IPS-18c (cell line): ENCODE measurements around the gene SLC35G4.
"Not testable (repeated sequence)": the region's sequence is repeated elsewhere in the genome, so short reads cannot be mapped to it uniquely, and the experiment has no call there.

Experiments
- H3K4me3 ChIP-seq: 2 replicates; pipeline ENCODE4 v1.7.0; 2013; ENCODE audit warnings: low read depth, mild to moderate bottlenecking, low read length, moderate library complexity; ENCODE audit not compliant: insufficient read depth
- H3K9me3 ChIP-seq: one replicate; pipeline ENCODE4 v1.6.1; 2013; ENCODE audit warnings: mild to moderate bottlenecking, low read length, moderate library complexity; ENCODE audit not compliant: control insufficient read depth, insufficient read depth

SLC35G4 gene

GRCh38 chr18:11609488-11609887 lies at the start of gene SLC35G4:
TSS of gene SLC35G4 (plus strand) at chr18:11609596. CDS start at chr18:11609596, 0 bp downstream.
- H3K4me3 ChIP-seq, result not testable (repeated sequence)
- H3K9me3 ChIP-seq, result peaks cover 11% of the 10 kb centered on the region

DNA sequence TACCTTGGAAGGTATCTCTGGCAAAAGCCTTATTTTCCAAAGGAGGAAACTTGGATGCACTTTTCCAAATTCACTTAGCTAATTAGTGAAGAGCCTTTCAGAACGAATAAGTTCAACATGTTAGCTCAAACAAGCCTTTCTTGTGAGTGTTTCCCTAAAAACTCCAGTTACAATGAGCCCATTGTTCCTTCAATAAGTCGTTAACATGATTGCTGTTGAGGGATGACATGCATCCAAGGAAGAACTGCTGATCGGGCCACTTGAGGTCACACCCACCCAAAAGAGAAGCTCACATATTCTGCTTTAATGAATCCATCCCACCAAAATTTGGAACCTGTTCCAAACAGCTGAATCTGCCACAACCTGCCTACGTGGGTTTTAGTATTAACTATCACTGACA lies 48.1 kb upstream of the SLC35G4 start:
- Histone ChIP-seq H3K4me3 (no peak overlapping the region), H3K9me3 (no peaks in the 10 kb centered on the region)

- H3K9me3 ChIP-seq, result no peaks in the 10 kb centered on the region
- no peak overlapping the region for H3K4me3 ChIP-seq
Measured at GRCh38 chr18:11565716-11566115, 43.7 kb upstream of the SLC35G4 start.

- Histone ChIP-seq H3K9me3 (no peaks in the 10 kb centered on the region), H3K4me3 (no peak overlapping the region)
Measured at GRCh38 chr18:11566236-11566965, 43.0 kb upstream of the SLC35G4 start.

- H3K4me3 ChIP-seq, result no peak overlapping the region
- H3K9me3 ChIP-seq, result no peaks in the 10 kb centered on the region
Measured at GRCh38 chr18:11567396-11567795, 42.0 kb upstream of the SLC35G4 start.

DNA sequence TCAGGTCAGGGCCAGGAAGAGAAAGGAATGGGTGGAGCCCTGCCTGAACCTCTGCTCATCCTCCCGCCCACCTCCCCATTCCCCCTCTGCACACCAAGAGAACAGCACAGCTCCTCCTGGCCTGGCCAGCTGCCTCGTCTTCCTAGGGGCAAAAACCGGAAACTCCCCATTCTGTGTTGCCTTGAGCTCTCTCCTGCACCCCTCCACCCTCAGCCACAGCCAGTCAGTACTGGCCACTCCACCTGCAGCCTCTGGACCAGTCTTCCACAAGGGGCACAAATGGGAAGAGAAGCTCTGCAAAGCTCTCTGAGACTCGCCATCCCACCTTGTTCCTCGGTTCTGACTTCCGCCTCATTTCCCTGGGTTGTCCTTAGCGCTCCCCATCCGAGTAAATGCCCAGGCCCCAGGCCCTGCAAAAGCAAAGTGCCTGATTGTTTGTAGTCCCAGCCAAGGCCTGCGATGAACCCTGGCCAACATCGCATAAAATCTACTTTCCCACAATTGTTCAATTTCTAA lies 39.3 kb upstream of the SLC35G4 start:
- H3K4me3 ChIP-seq, result no peak overlapping the region
- no peaks in the 10 kb centered on the region for H3K9me3 ChIP-seq

DNA sequence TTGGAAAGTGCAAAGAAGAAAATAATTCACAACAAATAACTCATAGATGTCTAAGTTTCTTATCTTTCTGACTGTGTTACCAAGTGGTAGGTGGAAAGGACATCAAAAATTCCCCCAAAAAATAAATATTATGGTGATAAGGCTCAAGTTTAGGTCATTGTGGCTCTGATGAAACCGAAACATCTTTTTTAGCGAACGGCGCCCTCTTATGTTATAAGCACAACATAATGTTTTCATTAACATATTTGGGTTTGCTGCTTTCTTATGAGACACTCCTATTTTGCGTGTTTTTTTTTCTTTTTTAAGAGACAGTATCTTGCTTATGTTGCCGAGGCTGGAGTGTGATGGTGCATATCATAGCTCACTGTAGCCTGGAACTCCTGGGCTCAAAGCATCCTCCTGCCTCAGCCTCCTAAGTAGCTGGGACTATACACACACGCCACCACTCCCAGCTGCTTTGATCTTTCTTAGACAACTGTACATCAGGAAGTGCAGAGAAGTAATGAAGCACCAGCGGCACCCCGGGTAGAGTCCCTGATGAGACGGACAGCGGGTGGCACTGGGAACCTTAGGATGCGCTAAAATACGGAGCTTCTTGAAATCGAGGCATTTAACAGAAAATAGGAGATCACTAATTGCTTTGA lies 38.5 kb upstream of the SLC35G4 start:
- H3K9me3 ChIP-seq, result no peaks in the 10 kb centered on the region
- no peak overlapping the region for H3K4me3 ChIP-seq

DNA sequence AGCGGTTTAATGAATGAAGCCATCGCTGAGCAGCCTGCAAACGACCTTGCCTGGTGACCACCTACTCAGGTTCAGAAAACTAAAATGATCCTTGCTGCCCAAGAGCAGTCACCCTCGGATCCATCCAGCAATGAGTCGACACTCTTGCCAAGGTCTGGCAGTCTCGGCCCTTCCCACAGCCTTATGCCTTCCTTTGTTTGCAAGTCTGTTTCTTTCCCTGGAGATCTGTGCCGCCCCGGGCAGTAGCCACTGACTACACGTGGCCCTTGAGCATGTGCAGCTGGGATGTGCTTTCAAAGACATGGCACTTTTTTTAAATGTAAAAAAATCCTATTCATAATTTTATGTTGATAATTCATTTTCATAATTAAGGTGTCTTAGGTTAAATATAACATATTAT lies 37.2 kb upstream of the SLC35G4 start:
- no peak overlapping the region for H3K4me3 ChIP-seq
- H3K9me3 ChIP-seq, result no peaks in the 10 kb centered on the region

GRCh38 chr18:11574545-11574944 lies 34.9 kb upstream of the SLC35G4 start:
- no peak overlapping the region for H3K4me3 ChIP-seq
- no peaks in the 10 kb centered on the region for H3K9me3 ChIP-seq

DNA sequence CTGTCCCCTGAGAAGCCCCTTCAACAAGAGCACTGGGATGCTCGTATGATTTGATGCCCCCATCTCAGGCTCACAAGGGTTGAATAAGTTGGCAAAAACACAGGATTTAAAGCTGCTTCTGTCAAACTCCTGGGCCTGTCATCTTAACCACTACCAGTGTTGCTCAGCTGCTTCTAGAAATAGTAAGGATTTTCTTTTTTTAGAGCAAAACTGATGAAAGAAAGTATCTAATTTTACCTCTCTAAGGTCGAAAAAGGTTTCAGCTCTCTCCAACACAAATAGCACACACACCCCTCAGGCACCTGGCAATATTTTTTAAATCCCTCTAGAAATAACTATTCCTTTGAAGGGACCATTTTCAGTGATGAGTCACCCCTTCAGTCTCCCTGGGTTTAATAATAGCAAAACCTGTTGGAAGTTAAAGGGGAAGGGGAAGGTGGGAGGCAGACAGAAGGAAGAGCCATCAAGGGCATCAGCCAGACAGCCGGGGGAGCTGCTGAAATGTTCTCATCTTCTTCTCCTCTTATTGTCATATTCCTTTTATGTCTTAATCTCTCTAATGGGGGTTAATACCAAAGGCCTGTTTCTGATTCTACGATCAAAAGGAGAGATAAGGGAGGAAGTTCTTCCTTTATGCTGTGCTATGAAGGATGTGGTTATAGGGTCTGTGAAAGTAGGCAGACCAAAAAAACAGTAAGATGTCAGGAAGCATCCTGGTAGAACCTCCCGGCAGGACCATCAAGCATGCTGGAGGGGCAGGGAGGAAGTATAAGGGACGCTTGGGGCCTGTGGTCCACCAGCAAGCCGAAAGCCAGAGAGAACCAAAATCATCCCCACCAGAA lies 31.9 kb upstream of the SLC35G4 start:
- Histone ChIP-seq H3K9me3 (no peaks in the 10 kb centered on the region), H3K4me3 (no peak overlapping the region)

DNA sequence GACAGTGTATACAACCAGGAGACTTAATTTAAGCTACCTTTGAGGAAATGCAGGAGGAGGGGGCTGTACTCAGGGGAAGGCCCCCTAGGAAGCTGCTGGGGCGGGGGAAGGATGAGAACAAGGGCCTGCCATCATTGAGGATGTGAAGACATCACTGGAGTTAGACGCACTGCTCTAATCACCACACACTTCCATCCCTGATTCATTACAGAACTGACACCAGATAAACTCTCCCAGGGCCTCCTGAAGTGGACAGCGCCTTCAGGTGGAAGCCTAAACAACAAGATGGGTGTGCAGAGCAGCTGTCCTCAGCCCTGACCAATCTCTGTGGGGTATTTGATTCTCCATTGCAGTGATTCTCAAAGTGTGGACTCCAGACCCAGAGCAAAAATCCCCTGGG lies 30.6 kb upstream of the SLC35G4 start:
- no peak overlapping the region for H3K4me3 ChIP-seq
- no peaks in the 10 kb centered on the region for H3K9me3 ChIP-seq

GRCh38 chr18:11579916-11580315 lies 29.5 kb upstream of the SLC35G4 start:
- Histone ChIP-seq H3K4me3 (no peak overlapping the region), H3K9me3 (no peaks in the 10 kb centered on the region)

DNA sequence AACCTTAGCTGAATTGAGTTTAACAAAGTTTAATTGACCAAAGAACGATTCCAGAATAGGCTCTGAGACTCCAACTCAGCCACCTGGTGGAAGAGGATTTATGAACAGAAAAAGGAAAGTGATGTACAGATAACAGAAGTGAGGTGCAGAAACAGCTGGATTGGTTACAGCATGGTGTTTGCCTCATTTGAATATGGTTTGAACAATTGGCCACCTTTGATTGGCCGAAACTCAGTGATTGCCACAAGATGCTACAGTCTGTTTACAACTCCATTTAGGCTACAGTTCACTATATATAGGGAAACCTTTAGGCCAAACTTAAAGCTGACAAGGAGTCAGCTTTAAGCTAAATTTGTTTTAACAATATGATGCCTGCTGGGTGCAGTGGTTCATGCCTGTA lies 28.1 kb upstream of the SLC35G4 start:
- Histone ChIP-seq H3K9me3 (no peaks in the 10 kb centered on the region), H3K4me3 (no peak overlapping the region)

DNA sequence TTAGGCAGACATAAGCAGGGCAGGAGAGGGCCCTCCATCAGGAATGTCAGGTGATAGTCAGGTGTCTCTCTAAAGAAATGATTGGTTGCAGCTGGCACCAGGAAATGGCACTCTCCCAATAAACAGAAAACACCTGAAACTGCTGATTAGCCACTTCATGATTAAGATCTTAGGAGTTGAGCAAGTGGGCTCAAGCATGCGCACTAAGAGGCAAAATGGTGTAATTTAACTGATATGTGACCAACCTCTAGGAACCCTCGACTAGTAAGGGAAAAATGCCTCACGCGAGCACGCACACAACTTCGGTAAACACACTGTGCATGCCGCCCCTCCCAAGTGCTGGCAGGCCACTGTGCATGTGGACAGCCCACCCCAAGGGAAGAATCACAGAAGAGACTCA lies 23.8 kb upstream of the SLC35G4 start:
- no peak overlapping the region for H3K4me3 ChIP-seq

DNA sequence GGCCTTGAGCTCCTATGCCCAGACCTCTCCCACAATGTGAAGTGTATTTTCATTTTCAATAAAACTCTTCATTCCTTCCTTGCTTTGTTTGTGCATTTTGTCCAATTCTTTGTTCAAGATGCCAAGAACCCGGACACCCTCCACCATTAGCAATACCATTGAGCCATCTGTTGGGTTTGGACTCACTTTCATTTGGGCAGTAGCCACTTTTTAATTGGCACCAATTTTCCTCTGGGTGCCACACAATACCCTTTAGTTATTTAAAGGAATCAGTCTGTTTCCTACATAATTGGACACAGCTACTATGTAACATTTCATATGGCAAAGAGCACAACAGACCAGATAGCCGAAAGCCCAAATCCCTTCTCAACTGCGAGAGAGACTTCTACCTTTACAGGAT lies 22.5 kb upstream of the SLC35G4 start:
- H3K9me3 ChIP-seq, result no peaks in the 10 kb centered on the region
- no peak overlapping the region for H3K4me3 ChIP-seq

More for the DNA sequence above, 23.8 kb upstream of the SLC35G4 start:
- H3K9me3 ChIP-seq, result no peaks in the 10 kb centered on the region

DNA sequence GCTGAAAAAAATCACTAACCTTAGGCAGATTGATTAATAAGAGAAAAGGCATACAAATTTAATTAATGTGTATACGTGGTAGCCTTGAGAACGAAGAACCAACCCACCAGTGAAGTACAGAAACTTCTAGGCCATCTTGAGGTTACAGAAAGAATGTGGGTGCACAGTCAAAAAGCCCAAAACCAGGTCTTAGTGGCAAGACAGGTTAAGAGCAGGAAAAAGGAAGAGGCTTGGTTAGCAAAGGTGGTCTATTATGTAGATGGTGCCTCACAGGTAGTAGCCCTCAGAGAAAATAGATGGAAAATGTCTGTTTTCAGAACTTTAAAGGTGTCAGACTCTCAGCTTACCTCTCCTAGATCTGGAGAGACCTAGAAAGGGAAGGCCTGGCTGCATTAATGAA lies 22.0 kb upstream of the SLC35G4 start:
- no peaks in the 10 kb centered on the region for H3K9me3 ChIP-seq
- no peak overlapping the region for H3K4me3 ChIP-seq

GRCh38 chr18:11587846-11588245 lies 21.6 kb upstream of the SLC35G4 start:
- Histone ChIP-seq H3K9me3 (no peaks in the 10 kb centered on the region), H3K4me3 (no peak overlapping the region)

- H3K9me3 ChIP-seq, result no peaks in the 10 kb centered on the region
Measured at GRCh38 chr18:11591957-11592356, 17.4 kb upstream of the SLC35G4 start.

More at GRCh38 chr18:11591957-11592356, 17.4 kb upstream of the SLC35G4 start:
- no peak overlapping the region for H3K4me3 ChIP-seq
